Panc1 (cell line): ENCODE results near the gene WDR70.

Source experiments
- POLR2AphosphoS5 ChIP-seq: IDR thresholded peaks from 2 replicates; pipeline ENCODE4 v1.6.1; 2012; ENCODE audit warnings: mild to moderate bottlenecking, low read depth, low read length, moderate library complexity
- REST ChIP-seq, 2 experiments: IDR thresholded peaks; 2 replicates each; pipeline ENCODE4 v1.6.1; 2011 to 2012; ENCODE audit warnings: low read depth in 2 of 2, control low read depth in 1 of 2, low read length in 1 of 2, mild to moderate bottlenecking in 1 of 2, moderate library complexity in 1 of 2; ENCODE audit not compliant: insufficient read depth in 1 of 2
- TF ChIP-seq, protein P1 (sequence below): fragments of 450-650 bp; IDR thresholded peaks from 2 replicates; pipeline ENCODE4 v1.5.1; 2017; ENCODE audit warnings: mild to moderate bottlenecking

- TF ChIP-seq, protein P1, sequence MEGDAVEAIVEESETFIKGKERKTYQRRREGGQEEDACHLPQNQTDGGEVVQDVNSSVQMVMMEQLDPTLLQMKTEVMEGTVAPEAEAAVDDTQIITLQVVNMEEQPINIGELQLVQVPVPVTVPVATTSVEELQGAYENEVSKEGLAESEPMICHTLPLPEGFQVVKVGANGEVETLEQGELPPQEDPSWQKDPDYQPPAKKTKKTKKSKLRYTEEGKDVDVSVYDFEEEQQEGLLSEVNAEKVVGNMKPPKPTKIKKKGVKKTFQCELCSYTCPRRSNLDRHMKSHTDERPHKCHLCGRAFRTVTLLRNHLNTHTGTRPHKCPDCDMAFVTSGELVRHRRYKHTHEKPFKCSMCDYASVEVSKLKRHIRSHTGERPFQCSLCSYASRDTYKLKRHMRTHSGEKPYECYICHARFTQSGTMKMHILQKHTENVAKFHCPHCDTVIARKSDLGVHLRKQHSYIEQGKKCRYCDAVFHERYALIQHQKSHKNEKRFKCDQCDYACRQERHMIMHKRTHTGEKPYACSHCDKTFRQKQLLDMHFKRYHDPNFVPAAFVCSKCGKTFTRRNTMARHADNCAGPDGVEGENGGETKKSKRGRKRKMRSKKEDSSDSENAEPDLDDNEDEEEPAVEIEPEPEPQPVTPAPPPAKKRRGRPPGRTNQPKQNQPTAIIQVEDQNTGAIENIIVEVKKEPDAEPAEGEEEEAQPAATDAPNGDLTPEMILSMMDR = no peak
- TF ChIP-seq POLR2AphosphoS5 (no peak), REST (IDR thresholded peaks at IDR 0.05; ENCODE audit: insufficient read depth in 1 of 2, low read depth in 2 of 2, low read length in 1 of 2) (no peak)
These were observed 203.1 kb downstream of the WDR70 start for GRCh38 chr5:37582202-37582601.
